Fibroblast of lung (primary cell): ENCODE data around the gene KCTD16. TPM values are rescaled to one million over a fixed set of nuclear protein-coding genes. Genes with fewer than 3 reads are reported as not detected.
A peak's percentile ranks its signal among the peaks of the same experiment; 100 is the strongest.

ENCODE experiments used
- DNase-seq, 2 donors: peaks; one replicate each; pipeline versions ENCODE4 v3.0.0 to v3.0.0-alpha.2; 2010; ENCODE audit warnings: low read depth in 2 of 2
- H2AFZ ChIP-seq: 2 replicates; pipeline ENCODE4 v1.5.1; 2012; ENCODE audit warnings: low read length, control low read depth, inconsistent platforms
- H3K27ac ChIP-seq: 2 replicates; pipeline ENCODE4 v1.5.1; 2011; ENCODE audit warnings: low read length, control low read depth; ENCODE audit not compliant: insufficient read depth
- H3K27me3 ChIP-seq: 2 replicates; pipeline ENCODE4 v1.5.1; 2011; ENCODE audit warnings: mild to moderate bottlenecking, low read length; ENCODE audit not compliant: control insufficient read depth, insufficient read depth
- H3K36me3 ChIP-seq: 2 replicates; pipeline ENCODE4 v1.5.1; 2011; ENCODE audit warnings: low read length; ENCODE audit not compliant: control insufficient read depth, insufficient read depth
- H3K4me1 ChIP-seq: 2 replicates; pipeline ENCODE4 v1.5.1; 2011; ENCODE audit warnings: low read length; ENCODE audit not compliant: control insufficient read depth, insufficient read depth; ENCODE audit errors: extremely low read depth
- H3K4me2 ChIP-seq: 2 replicates; pipeline ENCODE4 v1.5.1; 2011; ENCODE audit warnings: low read length, control low read depth; ENCODE audit not compliant: insufficient read depth; ENCODE audit errors: extremely low read depth
- H3K4me3 ChIP-seq, 4 experiments: fragments of 200-600 bp in 1 of 4; sonication (generic) in 1 of 4; replicated peaks in 1 of 4; 2 replicates each; pipeline ENCODE4 v1.5.1; 2011 to 2016; ENCODE audit warnings: low read length in 4 of 4, low read depth in 3 of 4, mild to moderate bottlenecking in 3 of 4, control low read depth in 2 of 4, inconsistent platforms in 1 of 4, mixed read lengths in 1 of 4; ENCODE audit not compliant: insufficient read depth in 1 of 4; ENCODE audit errors: control extremely low read depth in 1 of 4
- H3K79me2 ChIP-seq: 2 replicates; pipeline ENCODE4 v1.5.1; 2012; ENCODE audit warnings: mild to moderate bottlenecking, low read length, inconsistent platforms; ENCODE audit not compliant: control insufficient read depth, insufficient read depth
- H3K9ac ChIP-seq: 2 replicates; pipeline ENCODE4 v1.5.1; 2011; ENCODE audit warnings: mild to moderate bottlenecking, low read length, control low read depth; ENCODE audit not compliant: insufficient read depth
- H3K9me3 ChIP-seq: 2 replicates; pipeline ENCODE4 v1.5.1; 2012; ENCODE audit warnings: low read depth, low read length; ENCODE audit not compliant: control insufficient read depth, insufficient read depth
- H4K20me1 ChIP-seq: 2 replicates; pipeline ENCODE4 v1.5.1; 2011; ENCODE audit warnings: low read length; ENCODE audit not compliant: control insufficient read depth, insufficient read depth; ENCODE audit errors: extremely low read depth
- CTCF ChIP-seq, 2 donors: IDR thresholded peaks in 1 of 2; conservative IDR thresholded peaks in 1 of 2; 1 replicate in 1 of 2; 2 replicates in 1 of 2; pipeline ENCODE4 v1.5.1; 2011 to 2012; ENCODE audit warnings: low read length in 2 of 2, control low read depth in 1 of 2, inconsistent platforms in 1 of 2, low read depth in 1 of 2, mild to moderate bottlenecking in 1 of 2
- EZH2 ChIP-seq: IDR thresholded peaks from 2 replicates; pipeline ENCODE4 v1.5.1; 2012; ENCODE audit warnings: low read length, control low read depth, mild to moderate bottlenecking; ENCODE audit errors: missing control alignments
- polyA plus RNA-seq, 2 donors: library from polyadenylated mRNA; depleted of rRNA in 1 of 2; stranded (reverse) in 1 of 2; unstranded in 1 of 2; fragments of >200 nt; gene quantifications; 2 replicates each; pipeline ENCODE4 v1.2.1, GENCODE V29; 2011 to 2012; ENCODE audit warnings: missing spikeins in 1 of 2
- total RNA-seq: library from RNA; depleted of rRNA; stranded (reverse); fragments of >200 nt; gene quantifications from 2 replicates; pipeline ENCODE4 v1.2.1, GENCODE V29; 2014

Gene KCTD16
- total and polyA plus RNA-seq, 2 donors (not counting 1 experiment from before 2014, with no cell fraction given): 0.32 to 1.2 TPM

GRCh38 chr5:144448457-144448856, 277.8 kb downstream of the KCTD16 start:
- TF ChIP-seq EZH2 (no peak), CTCF (conservative IDR thresholded peaks at IDR 0.05 in 1 of 2, IDR thresholded peaks at IDR 0.05 in 1 of 2; ENCODE audit: low read depth in 1 of 2, low read length in 2 of 2) (no peak)
- Histone ChIP-seq H3K27me3 (no peaks in the 10 kb centered on the region), H3K4me2 (no peak overlapping the region), H3K4me1 (no peaks in the 10 kb centered on the region), H3K79me2 (no peaks in the 10 kb centered on the region), H3K9me3 (no peaks in the 10 kb centered on the region), H4K20me1 (no peaks in the 10 kb centered on the region), H3K36me3 (no peaks in the 10 kb centered on the region), H3K4me3 (no peak overlapping the region), H3K27ac (no peak overlapping the region), H2AFZ (no peak overlapping the region), H3K9ac (no peak overlapping the region)
- no peak for DNase-seq

DNA sequence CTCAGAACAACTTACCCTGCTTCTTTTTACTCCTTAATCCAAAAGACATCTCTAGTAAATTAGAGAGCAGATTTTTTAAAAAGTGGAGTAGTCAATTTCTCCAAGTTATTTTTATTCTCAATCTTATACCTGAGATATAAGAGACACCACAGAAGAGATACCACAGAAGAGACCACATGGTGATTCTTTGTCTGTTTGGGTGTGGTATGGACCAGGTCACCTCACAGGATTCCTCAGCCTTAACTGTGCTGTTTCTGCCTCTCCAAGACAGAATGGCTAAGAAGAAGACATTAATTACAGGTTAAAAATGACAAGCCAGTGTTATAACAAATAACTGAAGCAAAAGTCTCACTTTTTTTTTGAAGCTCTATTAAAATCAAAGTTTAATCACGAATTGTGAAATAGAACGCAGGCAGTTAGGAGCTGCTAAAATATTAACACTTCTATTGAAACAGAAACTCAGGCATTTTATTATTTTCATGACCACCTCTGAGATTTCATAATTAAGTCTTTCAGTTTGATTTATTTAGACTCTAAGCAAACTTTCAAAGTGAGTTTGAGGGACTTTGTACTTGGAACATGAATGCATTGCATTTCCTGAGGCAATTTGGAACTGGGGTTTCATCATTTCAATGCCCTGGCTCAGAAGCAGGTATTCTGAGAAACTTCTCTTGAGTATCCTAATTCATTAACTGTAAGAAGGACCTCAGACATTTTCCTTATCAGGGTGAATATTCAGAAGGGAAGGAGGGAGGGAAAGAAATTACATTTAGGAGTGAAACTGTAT, 280.7 kb downstream of the KCTD16 start:
- H2AFZ ChIP-seq: no peak overlapping the region
- no peak overlapping the region for H3K4me3 ChIP-seq
- DNase-seq: peak in 1 of 2 donors; percentile 28
- no peaks in the 10 kb centered on the region for H3K27me3 ChIP-seq
- TF ChIP-seq EZH2 (no peak), CTCF (conservative IDR thresholded peaks at IDR 0.05 in 1 of 2, IDR thresholded peaks at IDR 0.05 in 1 of 2; ENCODE audit: low read depth in 1 of 2, low read length in 2 of 2) (no peak)
- no peaks in the 10 kb centered on the region for H3K4me1 ChIP-seq
- H3K79me2 ChIP-seq: no peaks in the 10 kb centered on the region
- H3K9ac ChIP-seq: no peak overlapping the region
- H3K9me3 ChIP-seq: no peaks in the 10 kb centered on the region
- H4K20me1 ChIP-seq: no peaks in the 10 kb centered on the region
- no peaks in the 10 kb centered on the region for H3K36me3 ChIP-seq
- no peak overlapping the region for H3K4me2 ChIP-seq
- no peak overlapping the region for H3K27ac ChIP-seq

DNA sequence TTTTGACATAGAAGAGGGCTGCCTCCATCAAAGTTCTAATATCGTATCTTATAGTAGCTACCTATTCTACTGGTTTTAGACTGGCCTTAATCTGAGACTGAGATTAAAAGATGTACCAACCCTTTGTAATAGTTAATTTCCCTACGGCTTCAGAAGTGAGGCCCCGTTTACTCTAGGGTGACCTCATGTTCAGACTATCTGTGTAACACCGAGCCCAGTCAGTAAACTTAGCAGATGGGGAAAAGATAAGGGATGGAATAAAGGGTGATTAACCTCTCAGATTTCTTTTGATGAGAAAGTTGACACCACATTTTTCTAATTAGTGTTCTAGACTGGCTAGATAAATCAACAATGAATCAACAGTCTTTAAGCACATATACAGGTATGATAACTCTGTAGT, 283.1 kb downstream of the KCTD16 start:
- Histone ChIP-seq H3K4me1 (no peaks in the 10 kb centered on the region), H3K4me2 (no peak overlapping the region), H4K20me1 (no peaks in the 10 kb centered on the region), H3K4me3 (no peak overlapping the region), H3K36me3 (no peaks in the 10 kb centered on the region), H3K9me3 (no peaks in the 10 kb centered on the region), H3K27me3 (no peaks in the 10 kb centered on the region), H2AFZ (no peak overlapping the region), H3K27ac (no peak overlapping the region), H3K79me2 (no peaks in the 10 kb centered on the region), H3K9ac (no peak overlapping the region)
- TF ChIP-seq EZH2 (no peak), CTCF (conservative IDR thresholded peaks at IDR 0.05 in 1 of 2, IDR thresholded peaks at IDR 0.05 in 1 of 2; ENCODE audit: low read depth in 1 of 2, low read length in 2 of 2) (no peak)
- DNase-seq: no peak
